ENCODE data around the gene TMEM222.

GRCh38 chr1:27300341-27301051 lies 21.5 kb upstream of the TMEM222 start:
- no peak for TF ChIP-seq NFRKB (IDR thresholded peaks at IDR 0.05)
- TF ChIP-seq L3MBTL2 (conservative IDR thresholded peaks at IDR 0.05) = no peak
- TF ChIP-seq BHLHE40 (IDR thresholded peaks at IDR 0.05; ENCODE audit: borderline replicate concordance) = no peak
- TF ChIP-seq LEF1 (IDR thresholded peaks at IDR 0.05; ENCODE audit: borderline replicate concordance) = no peak
- no peak for TF ChIP-seq SP1 (IDR thresholded peaks at IDR 0.05)
- no peak for TF ChIP-seq SUZ12 (IDR thresholded peaks at IDR 0.05)
- TF ChIP-seq PKNOX1 (IDR thresholded peaks at IDR 0.05) = no peak
- TF ChIP-seq TARDBP (IDR thresholded peaks at IDR 0.05) = no peak
- no peak for TF ChIP-seq ZNF384 (IDR thresholded peaks at IDR 0.05)
- TF ChIP-seq FOXM1 (IDR thresholded peaks at IDR 0.05; ENCODE audit: borderline replicate concordance) = no peak
- no peak for TF ChIP-seq FOXK2 (IDR thresholded peaks at IDR 0.05)

Data from HEK293T (cell line).